GM18873 (cell line): ENCODE results near the gene RAB37.

Experiments used
- ATAC-seq: cut with Tn5 transposase; IDR thresholded peaks from one replicate; pipeline ENCODE4 v1.9.1; 2021; ENCODE audit warnings: mild to moderate bottlenecking, moderate library complexity, moderate number of reproducible peaks; ENCODE audit not compliant: unreplicated experiment, low FRiP score

RAB37 gene

DNA sequence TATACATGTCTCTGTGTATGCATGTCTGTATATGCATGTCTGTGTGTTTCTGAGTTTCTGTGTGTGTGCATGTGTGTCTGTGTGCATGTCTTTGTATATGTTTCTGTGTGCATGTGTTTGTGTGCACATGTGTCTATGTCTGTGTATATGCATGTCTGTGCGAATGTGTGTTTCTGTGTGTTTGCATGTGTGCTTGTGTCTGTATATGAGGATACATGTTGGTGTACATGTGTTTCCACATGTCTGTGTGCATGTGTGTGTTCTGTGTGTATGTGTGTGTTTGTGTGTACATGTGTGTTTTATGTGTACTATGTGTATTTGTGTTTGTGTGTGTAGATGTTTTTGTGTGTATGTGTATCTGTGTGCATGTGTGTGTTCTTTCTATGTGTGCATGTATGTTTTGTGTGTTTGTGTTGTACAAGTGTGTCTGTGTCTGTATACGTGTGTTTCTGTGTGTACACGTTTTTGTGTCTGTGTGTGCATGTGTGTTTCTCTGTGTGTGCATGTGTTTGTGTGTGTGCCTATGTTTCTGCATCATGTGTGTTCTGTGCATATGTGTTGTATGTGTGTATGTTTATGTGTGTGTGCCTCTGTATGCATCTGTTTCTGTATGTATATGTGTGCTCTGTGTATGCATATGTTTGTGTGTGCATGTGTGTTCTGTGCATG, 8.9 kb upstream of the RAB37 start:
- no peak for ATAC-seq

DNA sequence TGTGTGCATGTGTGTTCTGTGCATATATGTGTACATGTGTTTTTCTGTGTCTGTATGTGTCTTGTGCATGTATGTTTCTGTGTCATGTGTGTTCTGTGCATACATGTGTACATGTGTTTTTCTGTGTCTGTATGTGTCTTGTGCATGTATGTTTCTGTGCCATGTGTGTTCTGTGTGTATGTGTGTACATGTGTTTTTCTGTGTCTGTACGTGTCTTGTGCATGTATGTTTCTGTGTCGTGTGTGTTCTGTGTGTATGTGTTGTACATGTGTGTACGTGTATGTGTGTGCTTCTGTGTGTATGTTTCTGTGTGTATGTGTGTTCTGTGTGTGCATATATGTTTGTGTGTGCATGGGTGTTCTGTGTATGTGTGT, 8.4 kb upstream of the RAB37 start:
- ATAC-seq, result no peak

DNA sequence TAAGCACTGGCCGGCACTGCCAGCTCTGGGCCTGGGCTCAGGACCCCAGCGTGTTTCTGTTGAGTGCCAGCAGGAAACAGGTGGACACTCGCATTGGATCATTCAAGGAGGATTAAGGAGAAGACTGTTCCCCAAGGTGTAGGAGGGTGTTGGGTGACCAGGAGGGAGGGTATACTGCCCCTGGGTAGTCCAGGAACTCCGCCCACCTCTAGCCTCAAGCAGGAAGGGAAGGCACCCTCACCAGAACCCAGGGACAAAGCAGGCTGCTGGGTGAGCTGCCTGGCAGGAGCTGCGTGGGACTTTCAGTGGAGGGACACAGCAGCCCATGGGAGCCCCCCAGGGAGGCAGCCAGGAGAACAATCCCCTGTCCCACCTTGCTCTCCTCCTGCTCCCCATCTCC, 7.7 kb upstream of the RAB37 start:
- no peak for ATAC-seq

DNA sequence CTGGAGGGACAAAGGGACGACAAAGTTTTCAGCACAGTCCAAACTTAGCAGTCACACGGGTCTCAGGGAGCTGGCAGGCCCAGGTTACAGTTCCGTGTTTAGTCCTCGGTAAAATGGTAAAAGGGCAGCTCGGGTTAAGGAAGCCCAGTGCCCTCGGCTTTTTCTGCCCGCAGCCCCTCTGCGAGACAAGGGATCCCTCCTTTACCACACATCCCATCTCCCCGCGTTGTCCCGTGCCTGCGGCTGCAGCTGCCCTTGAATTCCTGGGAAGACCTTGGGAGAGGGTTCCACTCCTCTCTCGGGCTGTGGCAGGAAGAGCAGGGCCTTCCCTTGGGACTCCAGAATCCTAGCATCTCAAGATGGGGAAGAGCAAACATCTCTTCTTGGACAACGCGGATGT, 7.2 kb upstream of the RAB37 start:
- ATAC-seq, result no peak

DNA sequence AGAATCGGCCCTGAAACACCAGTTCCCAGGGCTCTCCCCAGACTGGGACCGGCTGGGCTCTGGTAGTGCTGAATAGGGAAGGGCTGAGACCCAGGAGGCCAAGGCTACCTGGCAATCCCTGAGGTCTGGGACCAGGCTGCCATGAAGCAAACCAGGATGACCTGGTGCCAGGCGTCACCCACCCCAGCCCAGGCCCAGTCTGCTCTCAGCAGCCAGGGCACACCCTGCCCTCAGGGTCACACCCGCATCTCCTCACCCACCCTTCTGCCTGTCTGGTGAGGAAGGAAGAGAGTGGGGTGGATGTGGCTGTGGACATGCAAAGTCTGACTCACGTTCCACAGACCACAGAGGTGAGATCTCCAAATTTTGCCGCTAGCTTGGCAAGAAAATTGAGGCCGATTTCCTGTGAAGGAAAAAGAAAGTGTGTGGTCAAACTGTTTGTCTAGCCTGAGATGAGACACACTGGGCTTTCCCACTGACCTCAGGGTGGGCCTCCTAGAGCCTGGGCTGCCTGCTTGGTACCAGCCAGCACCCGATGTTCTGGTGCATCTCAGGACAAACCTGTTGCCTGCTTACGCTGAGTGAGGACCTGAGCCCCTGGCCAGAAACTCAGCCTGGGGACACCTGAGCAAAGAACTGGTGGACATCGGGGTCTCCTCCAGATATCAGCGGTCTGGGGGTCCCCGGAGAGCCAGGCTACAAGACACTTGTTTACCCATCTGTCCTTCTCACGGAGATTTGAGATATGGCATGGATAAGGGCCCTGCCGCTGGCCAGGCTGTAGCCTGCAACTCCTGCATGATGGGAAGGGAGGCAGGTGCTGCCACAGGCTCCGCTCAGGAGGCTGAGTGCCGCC, 6.3 kb upstream of the RAB37 start:
- no peak for ATAC-seq

DNA sequence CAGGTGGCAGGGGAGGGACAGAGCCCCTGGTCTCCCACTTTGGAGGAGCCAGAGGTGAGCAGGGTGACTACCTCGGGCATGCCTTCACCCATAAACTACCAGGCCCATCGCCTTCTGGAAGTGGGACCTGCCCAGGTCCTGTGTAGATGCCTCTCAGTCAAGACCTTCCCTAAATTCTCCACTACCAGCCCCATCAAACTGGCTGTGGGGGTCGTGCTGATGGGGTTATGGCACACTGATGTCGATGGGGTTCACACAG, 5.8 kb upstream of the RAB37 start:
- no peak for ATAC-seq

DNA sequence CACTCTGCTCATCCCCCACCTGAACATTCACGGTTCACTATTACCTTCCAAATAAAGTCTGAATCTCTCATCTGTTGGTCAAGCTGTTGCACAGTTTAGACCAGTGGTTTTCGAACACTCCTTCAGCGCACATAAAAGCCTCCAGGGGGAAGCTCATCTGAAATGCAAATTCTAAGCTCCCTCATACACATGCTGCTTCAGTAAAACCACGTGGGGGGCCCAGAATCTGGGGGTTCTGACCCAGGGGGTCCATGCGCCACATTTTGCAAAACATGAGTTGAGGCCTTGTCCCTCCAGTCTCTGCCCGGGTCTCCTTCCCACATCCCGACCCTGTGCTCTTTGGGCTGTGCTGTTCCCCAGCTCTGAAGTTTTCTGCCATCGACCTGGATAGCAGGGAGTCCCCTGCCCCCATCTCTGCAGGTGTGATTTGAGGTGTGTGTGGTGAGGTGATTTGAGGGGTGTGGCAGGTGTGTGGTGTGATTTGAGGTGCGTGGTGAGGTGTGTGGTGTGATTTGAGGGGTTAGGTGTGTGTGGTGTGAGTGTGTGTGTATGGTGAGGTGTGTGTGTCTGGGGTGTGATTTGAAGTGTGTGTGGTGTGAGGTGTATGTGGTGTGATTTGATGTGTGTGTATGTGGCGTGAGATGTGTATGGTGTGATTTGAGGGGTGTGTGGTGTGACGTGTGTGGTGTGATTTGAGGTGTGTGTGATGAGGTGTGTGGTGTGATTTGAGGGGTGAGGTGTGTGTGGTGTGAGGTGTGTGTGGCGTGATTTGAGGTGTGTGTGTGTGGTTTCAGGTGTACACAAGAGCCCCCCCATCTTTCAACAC, 4.8 kb upstream of the RAB37 start:
- no peak for ATAC-seq

DNA sequence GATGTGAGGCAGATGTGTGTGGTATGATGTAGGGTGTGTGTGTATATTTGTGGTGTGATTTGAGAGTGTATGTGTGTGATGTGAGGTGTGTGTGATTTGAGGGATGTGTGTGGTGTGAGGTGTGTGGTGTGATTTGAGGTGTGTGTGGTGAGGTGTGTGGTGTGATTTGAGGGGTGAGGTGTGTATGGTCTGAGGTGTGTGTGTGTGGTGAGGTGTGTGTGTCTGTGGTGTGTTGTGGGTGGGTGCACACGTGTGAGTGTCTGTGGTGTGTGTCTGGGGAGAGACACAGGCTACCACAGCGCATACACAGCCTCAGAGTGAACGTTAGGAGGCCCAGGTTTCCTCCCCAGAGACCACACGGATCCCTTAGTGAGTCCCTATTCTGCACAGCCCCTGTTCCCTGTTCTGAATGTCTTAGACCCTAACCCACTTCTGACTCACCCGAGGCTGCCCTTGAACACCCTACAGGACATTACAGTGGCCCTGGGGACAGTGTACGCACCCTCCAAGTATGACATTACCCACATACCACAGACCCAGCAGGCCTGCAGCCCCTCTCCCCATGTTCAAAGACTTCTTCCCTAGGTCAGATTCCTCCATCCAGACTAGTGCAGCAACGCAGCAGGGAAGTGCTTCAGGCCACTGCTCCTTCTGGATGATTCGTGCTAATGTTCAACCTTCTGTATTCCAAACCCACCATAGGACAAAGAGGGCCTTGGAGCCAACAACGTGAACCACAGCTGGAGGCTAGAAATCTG, 3.5 kb upstream of the RAB37 start:
- no peak for ATAC-seq

DNA sequence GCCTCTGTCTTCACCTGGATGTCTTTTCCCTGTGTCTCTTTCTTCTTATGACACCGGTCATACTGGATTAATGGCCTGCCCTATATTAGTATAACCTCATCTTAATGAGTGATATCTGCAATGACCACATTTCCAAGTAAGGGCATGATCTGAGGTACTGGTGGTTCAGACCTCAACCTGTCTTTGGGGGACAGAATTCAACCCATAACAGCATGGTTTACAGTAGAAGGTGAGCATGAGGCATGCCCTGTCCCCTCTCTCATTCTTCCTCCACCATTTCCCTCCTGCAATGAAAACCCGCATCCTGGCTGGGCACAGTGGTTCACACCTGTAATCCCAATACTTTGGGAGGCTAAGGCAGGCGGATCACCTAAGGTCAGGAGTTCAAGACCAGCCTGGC, 2.8 kb upstream of the RAB37 start:
- no peak for ATAC-seq

DNA sequence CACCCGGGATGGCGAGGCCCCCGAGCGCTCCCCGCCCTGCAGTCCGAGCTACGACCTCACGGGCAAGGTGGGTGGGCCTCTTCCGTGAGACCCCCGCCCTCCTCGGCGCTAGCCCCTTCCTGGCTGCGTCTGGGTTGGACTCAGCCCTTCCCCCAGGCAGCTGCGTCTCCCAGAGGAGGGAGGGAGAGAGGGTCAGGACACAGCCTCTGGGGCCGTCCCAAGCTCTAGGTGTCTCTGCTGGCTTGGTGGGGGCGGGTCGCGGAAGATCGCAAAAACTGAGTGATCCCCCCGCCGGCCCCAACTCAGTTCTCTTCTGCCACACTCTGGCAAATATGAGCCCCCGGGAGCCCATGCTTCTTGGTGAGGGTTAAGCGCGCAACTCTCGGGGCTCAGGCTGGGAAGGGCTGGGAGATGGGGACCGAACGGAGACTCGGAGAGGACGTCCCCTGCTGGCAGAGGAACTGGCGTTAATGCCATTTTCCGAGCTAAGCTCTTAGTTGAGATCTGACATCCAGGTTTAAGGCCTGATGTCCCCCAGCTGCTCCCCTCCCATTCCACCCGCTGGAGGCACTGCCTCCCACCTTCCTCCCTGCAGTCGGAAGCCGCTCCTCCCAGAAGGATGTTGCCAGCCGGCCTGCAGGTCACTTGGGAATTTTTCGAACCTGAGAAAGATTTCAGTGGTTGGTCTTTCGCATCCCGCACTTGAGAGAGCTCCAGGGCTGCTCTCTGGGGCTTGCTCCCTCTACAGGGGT, 419 bp downstream of the RAB37 start:
- ATAC-seq, result no peak

DNA sequence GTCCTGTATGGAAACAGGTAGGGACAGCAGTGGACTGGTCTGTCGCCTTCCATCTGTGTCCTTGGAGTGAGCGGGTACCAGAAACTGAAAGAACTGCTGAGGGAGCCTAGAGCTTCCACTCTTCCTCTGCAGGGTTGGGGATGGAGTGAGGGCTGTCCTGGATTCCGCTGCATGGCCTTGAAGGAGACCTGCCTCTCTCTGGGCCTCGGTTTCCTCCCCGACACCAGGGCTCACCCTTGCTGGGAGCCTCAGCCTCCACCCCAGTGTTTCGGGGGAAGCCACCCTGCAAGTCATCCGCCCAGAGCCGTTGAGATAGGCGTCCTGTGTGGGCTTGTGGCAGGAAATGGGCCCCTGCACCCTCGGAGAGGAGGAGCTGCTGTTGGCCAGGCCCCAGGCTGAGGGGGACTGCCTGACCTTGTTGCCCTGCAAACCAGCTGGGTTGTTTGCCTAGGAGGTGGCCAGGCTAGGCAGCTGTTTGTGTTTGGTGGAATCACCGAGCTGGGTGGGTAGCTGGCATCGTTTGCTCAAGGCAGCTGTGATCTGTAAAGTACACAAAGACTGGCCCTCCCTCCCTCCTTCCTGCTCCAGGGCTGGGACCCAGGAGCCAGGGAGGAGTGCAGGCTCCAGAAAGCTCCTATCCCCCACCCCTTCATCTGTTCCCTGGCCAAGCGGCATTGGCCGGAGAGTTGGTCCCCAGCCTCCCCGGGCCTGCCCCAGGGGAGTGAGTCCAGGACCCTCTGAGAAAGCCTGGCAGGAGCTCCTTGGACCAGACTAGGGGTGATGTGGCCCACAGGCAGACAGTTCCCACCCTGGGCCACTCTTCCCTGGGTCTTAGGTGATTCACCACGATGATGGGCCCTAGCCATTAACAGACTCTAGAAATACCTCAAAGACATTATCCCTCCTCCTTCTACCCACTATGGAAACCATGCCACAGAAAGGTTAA, 1.3 kb downstream of the RAB37 start:
- ATAC-seq, result peak; percentile 34

DNA sequence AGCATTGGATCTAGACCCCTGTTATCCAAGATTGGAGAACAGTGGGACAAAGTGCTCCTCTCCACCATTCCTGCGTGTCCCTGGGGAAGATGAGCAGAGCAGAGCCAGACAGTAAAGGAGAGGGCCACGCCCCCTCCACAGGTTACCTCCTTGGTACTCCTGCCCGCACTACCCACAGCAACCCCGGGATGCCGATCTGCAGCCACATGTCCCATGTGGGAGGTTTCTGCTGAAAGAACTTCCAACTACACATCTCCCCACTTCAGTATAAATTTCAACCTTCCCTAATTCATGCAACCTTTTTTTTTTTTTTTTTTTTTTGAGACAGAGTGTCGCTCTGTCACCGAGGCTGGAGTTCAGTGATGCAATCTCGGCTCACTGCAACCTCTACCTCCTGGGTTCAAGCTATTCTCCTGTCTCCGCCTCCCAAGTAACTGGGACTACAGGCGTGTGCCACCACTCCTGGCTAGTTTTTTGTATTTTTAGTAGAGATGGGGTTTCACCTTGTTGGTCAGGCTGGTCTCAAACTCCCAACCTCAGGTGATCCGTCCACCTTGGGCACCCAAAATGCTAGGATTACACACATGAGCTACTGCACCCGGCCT, 2.3 kb downstream of the RAB37 start:
- ATAC-seq, result no peak

DNA sequence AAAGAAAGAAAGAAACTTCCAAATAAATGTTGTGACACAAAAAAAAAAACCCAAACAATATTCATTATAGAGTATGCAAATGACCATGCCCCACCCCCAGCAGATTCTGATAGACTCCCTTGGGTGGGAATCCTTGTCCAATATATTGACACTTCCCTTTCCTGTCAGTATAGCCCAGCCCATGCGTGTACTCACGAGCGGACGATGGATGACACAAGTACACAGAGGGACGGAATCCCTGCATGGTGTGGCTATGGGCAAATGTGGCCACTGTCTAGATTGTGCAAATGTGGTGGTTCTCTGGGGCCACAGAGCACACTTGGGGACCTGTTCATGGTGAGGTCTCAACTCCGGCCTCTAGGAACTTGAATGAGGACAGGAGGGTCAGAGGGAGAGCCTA, 3.1 kb downstream of the RAB37 start:
- no peak for ATAC-seq

DNA sequence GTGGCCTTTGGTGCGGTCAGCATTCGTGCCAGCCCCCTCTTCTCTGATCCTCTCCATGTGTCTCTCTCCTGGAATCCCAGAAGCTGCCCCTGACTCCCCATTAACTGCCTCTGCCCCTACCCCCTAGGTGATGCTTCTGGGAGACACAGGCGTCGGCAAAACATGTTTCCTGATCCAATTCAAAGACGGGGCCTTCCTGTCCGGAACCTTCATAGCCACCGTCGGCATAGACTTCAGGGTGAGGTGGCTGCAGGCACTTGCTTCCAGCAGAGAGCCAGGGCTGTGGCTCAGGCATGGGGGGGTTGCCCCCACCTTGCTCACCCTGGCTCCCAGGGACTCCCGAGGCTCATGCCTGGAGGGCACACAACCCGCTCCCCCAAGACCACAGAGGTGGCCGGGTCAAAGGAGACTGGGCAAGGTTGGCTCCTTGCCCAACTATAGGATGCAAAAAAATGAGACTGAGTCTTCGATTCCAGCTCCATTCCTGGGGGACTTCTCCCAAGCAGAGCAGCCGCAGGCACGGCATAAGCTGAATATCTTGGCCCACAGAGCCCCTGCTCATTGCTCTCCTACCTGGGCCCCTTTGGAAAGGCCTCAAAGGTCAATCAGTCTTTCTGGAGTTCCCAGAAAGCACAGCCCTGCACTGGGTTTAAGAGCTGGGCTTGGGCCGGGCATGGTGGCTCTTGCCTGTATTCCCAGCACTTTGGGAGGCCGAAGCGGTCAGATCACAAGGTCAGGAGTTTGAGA, 3.8 kb downstream of the RAB37 start:
- ATAC-seq, result no peak

DNA sequence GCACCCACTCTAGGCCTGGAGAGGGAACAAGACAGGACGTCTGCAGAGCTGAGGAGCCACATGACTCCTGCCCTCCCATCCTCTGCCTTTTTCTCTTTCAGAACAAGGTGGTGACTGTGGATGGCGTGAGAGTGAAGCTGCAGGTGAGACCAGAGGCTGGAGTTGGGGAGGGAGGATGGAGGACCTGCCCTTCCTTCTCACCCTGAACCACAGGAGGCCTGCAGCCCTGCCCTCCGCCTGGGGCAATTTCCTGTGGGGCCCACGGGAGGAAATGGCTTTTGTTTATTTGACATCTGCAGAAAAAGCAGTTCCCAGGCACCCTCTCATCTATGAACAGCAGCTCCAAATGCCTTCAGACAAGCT, 5.1 kb downstream of the RAB37 start:
- no peak for ATAC-seq

DNA sequence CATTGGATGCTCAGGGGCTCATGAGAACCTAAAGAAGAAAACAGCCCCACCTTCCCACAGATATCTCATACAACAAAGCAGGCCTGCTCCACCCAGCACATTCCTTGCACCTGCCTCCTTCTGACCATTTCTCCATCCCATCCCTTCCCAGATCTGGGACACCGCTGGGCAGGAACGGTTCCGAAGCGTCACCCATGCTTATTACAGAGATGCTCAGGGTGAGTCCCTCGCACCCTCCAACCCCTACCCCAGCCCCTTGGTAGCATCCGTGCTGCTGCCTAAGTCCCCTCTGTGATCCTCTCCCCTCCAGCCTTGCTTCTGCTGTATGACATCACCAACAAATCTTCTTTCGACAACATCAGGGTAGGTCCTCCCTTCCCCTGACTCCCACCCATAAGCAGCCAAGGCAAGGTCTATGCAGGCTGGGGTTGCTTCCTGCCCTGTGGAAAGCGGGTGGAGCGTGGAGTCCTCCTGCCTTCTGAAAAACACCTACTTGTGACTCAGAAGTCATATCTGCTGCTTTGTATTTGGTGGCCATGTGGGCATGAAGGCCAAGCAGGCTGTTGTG, 6.0 kb downstream of the RAB37 start:
- ATAC-seq, result no peak

DNA sequence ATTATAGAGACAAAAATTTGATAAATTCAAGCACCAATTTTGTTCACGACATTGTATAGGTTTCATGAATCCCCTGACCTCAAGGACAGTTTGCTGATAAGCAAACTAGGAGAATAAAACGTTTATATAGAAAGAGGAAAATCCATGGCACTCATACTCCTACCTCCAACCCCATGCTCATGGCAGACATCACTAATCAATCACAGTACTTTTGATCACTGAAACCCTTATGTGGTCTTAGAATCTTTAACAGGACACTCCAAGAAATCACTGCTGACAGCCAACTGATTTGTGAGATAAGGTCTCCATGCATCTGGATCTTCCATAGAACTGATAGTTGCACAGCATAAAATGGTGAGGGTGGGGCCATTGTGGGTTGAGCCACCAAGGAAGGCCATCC, 6.7 kb downstream of the RAB37 start:
- no peak for ATAC-seq

DNA sequence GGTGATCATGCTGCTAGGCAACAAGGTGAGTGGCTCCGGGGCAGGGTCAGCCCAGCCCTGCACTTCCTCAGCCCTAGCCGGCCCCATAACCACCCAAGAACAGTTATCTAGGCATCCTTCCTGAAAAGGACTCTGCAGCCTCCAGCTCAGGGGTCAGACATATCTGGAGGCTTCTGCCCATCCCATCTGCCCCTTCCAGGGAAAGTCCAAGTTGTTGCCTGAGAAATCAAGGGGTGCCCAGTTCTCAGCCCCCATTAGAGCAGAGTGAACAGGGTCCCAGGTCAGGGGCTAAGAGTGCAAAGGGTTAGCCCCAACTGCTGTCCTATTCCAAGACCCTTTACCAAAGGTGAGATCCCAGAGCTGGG, 7.3 kb downstream of the RAB37 start:
- ATAC-seq, result no peak
